OCI-LY3 (cell line): ENCODE results near the gene KLF7.

ENCODE experiments used
- H2AFZ ChIP-seq: fragments of 200-600, 300-600 bp; shearing (Covaris generic); 2 replicates; pipeline ENCODE4 v1.6.0; 2014; ENCODE audit warnings: antibody characterized with exemption, low read depth, low read length
- H3K27ac ChIP-seq: fragments of 200-600, 300-600 bp; sonication (generic); 2 replicates; pipeline ENCODE4 v1.5.1; 2014; ENCODE audit warnings: mild to moderate bottlenecking, low read length, moderate library complexity, mixed read lengths
- H3K27me3 ChIP-seq: fragments of 200-600, 300-600 bp; sonication (generic); 2 replicates; pipeline ENCODE4 v1.6.1; 2014; ENCODE audit warnings: low read depth, low read length, mixed read lengths
- H3K36me3 ChIP-seq: fragments of 200-600, 300-600 bp; sonication (generic); replicated peaks from 2 replicates; pipeline ENCODE3; 2014; ENCODE audit warnings: low read depth, low read length, mixed read lengths
- H3K4me1 ChIP-seq: fragments of 300-600, 200-600 bp; sonication (generic); 2 replicates; pipeline ENCODE4 v1.6.1; 2014; ENCODE audit warnings: low read length, mixed read lengths
- H3K4me2 ChIP-seq: fragments of 200-600, 300-600 bp; sonication (generic); 2 replicates; pipeline ENCODE4 v1.6.1; 2014; ENCODE audit warnings: low read length, mixed read lengths
- H3K4me3 ChIP-seq: fragments of 300-600, 200-600 bp; sonication (generic); 2 replicates; pipeline ENCODE4 v1.5.1; 2014; ENCODE audit warnings: antibody characterized with exemption, mild to moderate bottlenecking, low read length, moderate library complexity
- H3K79me2 ChIP-seq: fragments of 300-600, 200-600 bp; shearing (Covaris generic); 2 replicates; pipeline ENCODE4 v1.6.1; 2014; ENCODE audit warnings: mild to moderate bottlenecking, low read length, mixed read lengths
- H3K9ac ChIP-seq: fragments of 300-600, 200-600 bp; shearing (Covaris generic); 2 replicates; pipeline ENCODE4 v1.6.0; 2014; ENCODE audit warnings: mild to moderate bottlenecking, low read length, moderate library complexity
- H3K9me3 ChIP-seq: fragments of 200-600, 300-600 bp; shearing (Covaris generic); 2 replicates; pipeline ENCODE4 v1.6.1; 2014; ENCODE audit warnings: low read length, mixed read lengths; ENCODE audit not compliant: insufficient read depth
- H4K20me1 ChIP-seq: fragments of 200-600, 300-600 bp; sonication (generic); 2 replicates; pipeline ENCODE4 v1.6.1; 2016; ENCODE audit warnings: low read length, mixed read lengths; ENCODE audit not compliant: insufficient read depth
- EZH2phosphoT487 ChIP-seq: fragments of 200-600 bp; shearing (Covaris generic); IDR thresholded peaks from 2 replicates; pipeline ENCODE4 v1.6.1; 2018; ENCODE audit warnings: antibody characterized with exemption, mixed run types, low read depth
- TF ChIP-seq, protein P1 (sequence below): fragments of 200-600, 300-600 bp; sonication (generic); IDR thresholded peaks from 2 replicates; pipeline ENCODE4 v1.5.1; 2014; ENCODE audit warnings: antibody characterized with exemption, low read length, low read depth

Gene KLF7

DNA sequence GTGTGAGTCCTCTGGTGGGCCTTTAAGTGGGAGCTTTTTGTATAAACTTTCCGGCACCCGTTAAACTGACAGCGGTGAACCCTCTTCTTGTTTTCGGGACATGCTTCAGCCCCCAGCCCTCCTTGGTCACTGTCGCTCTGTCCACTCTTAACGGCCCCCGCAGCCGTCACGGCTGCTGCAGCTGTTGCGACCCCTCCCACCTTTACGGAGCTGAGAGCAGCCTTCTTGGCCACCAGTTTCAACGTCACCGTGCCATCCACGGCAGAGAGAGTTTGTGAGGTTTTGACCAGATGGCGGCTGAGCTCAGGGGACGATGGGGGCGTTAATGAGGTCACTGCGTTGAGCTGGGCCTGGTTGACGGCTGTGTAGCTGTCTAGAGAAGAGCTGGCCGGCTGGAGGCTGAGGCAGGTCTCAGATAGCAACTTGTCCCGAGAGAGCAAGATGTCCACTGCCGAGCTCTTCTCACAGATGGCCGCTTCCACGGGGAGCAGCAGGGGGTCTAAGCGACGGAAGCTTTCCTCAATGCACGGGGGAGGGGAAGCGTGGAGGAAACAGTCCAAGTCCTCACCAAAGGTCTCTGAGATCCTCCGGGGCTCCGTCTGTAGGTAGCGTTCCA lies 41.9 kb downstream of the KLF7 start:
- H3K36me3 ChIP-seq, result no peaks in the 10 kb centered on the region
- H3K27me3 ChIP-seq, result peaks cover 16% of the 10 kb centered on the region
- H3K9ac ChIP-seq, result no peak overlapping the region
- no peak overlapping the region for H3K27ac ChIP-seq
- no peak overlapping the region for H3K4me2 ChIP-seq
- no peaks in the 10 kb centered on the region for H3K4me1 ChIP-seq
- no peaks in the 10 kb centered on the region for H3K79me2 ChIP-seq
- H3K9me3 ChIP-seq, result no peaks in the 10 kb centered on the region
- H3K4me3 ChIP-seq, result no peak overlapping the region
- H4K20me1 ChIP-seq, result no peaks in the 10 kb centered on the region
- H2AFZ ChIP-seq, result no peak overlapping the region
- TF ChIP-seq, protein P1, sequence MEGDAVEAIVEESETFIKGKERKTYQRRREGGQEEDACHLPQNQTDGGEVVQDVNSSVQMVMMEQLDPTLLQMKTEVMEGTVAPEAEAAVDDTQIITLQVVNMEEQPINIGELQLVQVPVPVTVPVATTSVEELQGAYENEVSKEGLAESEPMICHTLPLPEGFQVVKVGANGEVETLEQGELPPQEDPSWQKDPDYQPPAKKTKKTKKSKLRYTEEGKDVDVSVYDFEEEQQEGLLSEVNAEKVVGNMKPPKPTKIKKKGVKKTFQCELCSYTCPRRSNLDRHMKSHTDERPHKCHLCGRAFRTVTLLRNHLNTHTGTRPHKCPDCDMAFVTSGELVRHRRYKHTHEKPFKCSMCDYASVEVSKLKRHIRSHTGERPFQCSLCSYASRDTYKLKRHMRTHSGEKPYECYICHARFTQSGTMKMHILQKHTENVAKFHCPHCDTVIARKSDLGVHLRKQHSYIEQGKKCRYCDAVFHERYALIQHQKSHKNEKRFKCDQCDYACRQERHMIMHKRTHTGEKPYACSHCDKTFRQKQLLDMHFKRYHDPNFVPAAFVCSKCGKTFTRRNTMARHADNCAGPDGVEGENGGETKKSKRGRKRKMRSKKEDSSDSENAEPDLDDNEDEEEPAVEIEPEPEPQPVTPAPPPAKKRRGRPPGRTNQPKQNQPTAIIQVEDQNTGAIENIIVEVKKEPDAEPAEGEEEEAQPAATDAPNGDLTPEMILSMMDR, result no peak
- no peak for TF ChIP-seq EZH2phosphoT487

DNA sequence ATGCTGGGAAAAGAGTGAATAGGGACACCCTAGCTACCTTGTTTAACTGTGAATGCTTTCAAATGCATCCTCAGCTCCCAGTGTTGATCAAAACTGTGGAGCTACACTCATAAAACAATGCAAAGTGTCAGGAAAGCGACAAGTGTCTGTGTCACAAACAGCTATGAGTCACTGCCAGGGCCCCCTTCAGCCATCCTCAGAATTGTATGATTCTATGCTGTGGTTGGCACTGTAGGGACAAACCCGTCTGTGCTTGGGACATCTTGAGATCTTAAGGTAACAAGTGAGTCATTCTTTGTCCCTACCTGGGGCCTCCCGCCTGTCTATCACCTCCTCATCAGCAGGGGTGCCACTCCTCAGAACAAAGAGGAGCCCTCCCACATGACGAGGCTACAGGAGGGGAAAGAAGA lies 42.4 kb downstream of the KLF7 start:
- Histone ChIP-seq H3K4me3 (no peak overlapping the region), H3K4me2 (no peak overlapping the region), H3K79me2 (no peaks in the 10 kb centered on the region), H3K9me3 (no peaks in the 10 kb centered on the region), H3K27me3 (peaks cover 12% of the 10 kb centered on the region), H3K4me1 (no peaks in the 10 kb centered on the region), H4K20me1 (no peaks in the 10 kb centered on the region), H3K36me3 (no peaks in the 10 kb centered on the region), H3K27ac (no peak overlapping the region), H2AFZ (no peak overlapping the region), H3K9ac (no peak overlapping the region)
- TF ChIP-seq, protein P1, result no peak
- TF ChIP-seq EZH2phosphoT487, result no peak

DNA sequence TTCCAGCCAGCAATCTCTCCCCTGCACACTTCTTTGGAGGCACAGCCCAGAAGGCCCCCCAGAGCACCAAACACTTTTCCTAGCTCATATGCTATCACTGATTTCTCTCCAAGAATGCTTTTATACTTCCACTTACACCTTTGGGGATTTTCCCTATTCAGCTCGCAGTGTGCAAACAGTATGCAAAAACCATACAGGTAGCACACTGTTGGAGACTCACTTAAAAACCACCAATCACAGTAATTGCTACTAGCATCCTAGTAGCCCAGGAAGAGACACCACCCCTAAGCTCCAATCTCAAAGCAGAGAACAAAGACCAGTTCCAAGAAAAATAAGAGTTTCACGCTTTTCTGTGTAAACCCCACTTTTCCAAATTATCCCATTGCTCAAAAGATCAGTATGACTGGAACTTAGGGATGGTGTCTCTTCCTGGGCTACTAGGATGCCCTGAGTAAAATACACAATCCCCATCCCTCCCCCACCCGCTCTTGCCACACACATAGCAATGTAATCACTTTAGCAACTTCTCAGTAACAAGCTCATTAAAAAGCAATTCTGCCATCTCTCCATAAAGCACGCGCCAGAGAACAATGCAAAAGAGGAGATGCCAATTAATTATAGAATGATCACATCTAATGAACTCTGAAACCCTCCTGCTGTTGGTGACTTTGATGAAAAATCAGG lies 43.0 kb downstream of the KLF7 start:
- Histone ChIP-seq H3K4me3 (no peak overlapping the region), H3K27me3 (peaks cover 13% of the 10 kb centered on the region), H3K79me2 (no peaks in the 10 kb centered on the region), H3K4me1 (no peaks in the 10 kb centered on the region), H3K9me3 (no peaks in the 10 kb centered on the region), H3K27ac (no peak overlapping the region), H4K20me1 (no peaks in the 10 kb centered on the region), H3K36me3 (no peaks in the 10 kb centered on the region), H2AFZ (no peak overlapping the region), H3K9ac (no peak overlapping the region), H3K4me2 (no peak overlapping the region)
- no peak for TF ChIP-seq EZH2phosphoT487
- TF ChIP-seq, protein P1, result no peak

DNA sequence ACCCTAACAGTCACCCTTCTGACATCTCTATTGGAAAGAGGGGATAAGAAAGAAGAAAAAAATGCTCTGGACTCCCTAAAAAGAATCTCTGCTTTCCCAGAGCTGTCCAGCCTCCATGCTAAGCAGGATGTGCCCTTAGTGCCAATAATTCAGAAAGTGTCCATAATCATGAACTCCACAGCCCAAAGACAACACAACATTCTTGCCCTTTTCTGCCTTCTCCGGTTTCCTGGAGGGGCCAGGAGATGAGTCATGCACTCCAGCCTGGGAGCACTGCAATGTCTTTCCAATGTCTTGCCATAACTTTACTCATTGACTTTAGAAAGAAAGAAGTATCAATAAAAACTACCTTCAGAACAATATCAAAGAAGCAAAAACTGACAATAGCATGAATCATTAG lies 44.0 kb downstream of the KLF7 start:
- Histone ChIP-seq H3K27me3 (peaks cover 18% of the 10 kb centered on the region), H3K27ac (no peak overlapping the region), H4K20me1 (no peaks in the 10 kb centered on the region), H3K4me1 (no peaks in the 10 kb centered on the region), H3K4me3 (no peak overlapping the region), H2AFZ (no peak overlapping the region), H3K79me2 (no peaks in the 10 kb centered on the region), H3K9me3 (no peaks in the 10 kb centered on the region), H3K9ac (no peak overlapping the region), H3K36me3 (no peaks in the 10 kb centered on the region), H3K4me2 (no peak overlapping the region)
- no peak for TF ChIP-seq EZH2phosphoT487
- TF ChIP-seq, protein P1, result no peak
